HUES48 (cell line): ENCODE results near the gene ECSIT.
"Not testable (repeated sequence)": the region's sequence is repeated elsewhere in the genome, so short reads cannot be mapped to it uniquely, and the experiment has no call there.

Experiments
- H3K27ac ChIP-seq: one replicate; pipeline ENCODE4 v1.7.0; 2013; ENCODE audit warnings: low read depth, low read length, inconsistent platforms
- H3K27me3 ChIP-seq: 2 replicates; pipeline ENCODE4 v1.6.1; 2013; ENCODE audit warnings: mild to moderate bottlenecking, low read length; ENCODE audit not compliant: control insufficient read depth, insufficient read depth
- H3K36me3 ChIP-seq: 2 replicates; pipeline ENCODE4 v1.6.1; 2013; ENCODE audit warnings: low read length; ENCODE audit not compliant: control insufficient read depth, insufficient read depth
- H3K4me1 ChIP-seq: 2 replicates; pipeline ENCODE4 v1.6.1; 2013; ENCODE audit warnings: mild to moderate bottlenecking, low read length; ENCODE audit not compliant: control insufficient read depth, insufficient read depth
- H3K4me3 ChIP-seq: 2 replicates; pipeline ENCODE4 v1.5.1; 2013; ENCODE audit warnings: mild to moderate bottlenecking, low read depth, low read length
- H3K9ac ChIP-seq: 2 replicates; pipeline ENCODE4 v1.6.1; 2013; ENCODE audit warnings: mild to moderate bottlenecking, low read depth, low read length, moderate library complexity
- H3K9me3 ChIP-seq: 2 replicates; pipeline ENCODE4 v1.6.1; 2013; ENCODE audit warnings: low read length; ENCODE audit not compliant: control insufficient read depth, insufficient read depth

The ECSIT gene

DNA sequence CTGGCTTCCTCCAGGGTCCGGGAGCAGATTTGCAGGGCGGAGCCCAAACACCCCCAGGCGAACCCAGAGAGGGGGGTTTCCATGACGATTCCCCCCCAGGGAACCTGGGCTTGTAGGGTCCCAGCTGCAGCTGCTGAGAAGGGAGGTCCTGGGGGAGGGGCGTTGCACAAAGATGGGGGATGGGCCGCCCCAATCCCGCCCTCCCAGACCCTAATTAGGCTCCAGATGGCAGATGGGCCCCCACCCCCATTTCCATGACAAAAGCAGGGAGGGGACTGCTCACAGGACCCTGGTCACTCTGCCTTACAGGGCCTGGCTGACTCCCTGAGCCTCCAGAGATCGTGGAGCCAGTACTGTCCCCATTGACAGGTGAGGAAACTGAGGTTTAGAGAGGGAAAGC, 63.3 kb downstream of the ECSIT start:
- Histone ChIP-seq H3K27ac (no peak overlapping the region), H3K9me3 (no peaks in the 10 kb centered on the region), H3K4me3 (no peak overlapping the region), H3K4me1 (0 out of 2 replicates have a peak, but pooled peaks cover 2% of the 10 kb centered on the region), H3K27me3 (no peaks in the 10 kb centered on the region), H3K36me3 (no peaks in the 10 kb centered on the region), H3K9ac (no peak overlapping the region)

DNA sequence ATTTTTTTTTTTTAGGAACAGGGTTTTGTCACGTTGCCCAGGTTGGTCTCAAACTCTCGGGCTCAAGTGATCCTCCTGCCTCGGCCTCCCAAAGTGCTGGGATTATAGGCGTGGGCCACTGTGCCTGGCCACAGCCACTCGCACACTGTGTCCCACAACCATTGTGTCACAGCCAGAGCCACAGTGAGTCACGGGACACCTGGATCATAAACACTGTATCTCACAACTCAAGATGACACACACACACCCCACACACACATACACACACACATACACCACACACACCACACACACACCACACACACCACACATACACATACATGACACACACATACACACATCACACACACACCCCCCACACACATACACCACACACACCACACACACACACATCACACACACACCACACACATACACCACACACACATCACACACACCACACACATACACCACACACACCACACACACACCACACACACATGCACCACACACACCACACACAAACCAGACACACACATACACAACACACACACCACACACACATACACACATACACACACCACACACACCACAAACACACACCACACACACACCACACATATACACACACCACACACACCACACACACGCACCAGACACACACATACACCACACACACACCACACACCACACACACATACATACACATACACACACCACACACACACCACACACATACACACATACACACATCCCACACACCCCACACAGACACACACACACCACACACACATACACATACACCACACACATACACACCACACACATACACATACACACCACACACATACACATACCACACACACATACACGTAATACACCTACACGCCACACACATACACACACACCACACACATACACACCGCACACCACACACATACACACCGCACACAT, 64.3 kb downstream of the ECSIT start:
- H3K27ac ChIP-seq: no peak overlapping the region
- no peaks in the 10 kb centered on the region for H3K27me3 ChIP-seq

DNA sequence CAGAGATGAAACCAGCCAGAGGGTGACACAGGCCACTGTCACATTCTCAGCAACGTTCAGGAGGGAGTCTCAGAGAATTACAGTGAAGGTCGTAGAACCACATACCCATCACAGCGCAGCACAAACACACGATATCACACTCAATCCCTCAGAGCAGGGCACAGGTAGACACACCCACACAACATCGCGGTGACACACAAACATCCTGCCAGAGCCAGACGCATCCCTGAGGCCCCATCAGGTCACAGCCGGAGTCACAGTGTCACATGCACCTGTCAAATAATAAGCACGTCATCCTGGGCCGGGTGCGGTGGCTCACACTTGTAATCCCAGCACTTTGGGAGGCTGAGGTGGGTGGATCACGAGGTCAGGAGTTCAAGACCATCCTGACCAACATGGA, 65.5 kb downstream of the ECSIT start:
- Histone ChIP-seq H3K4me3 (no peak overlapping the region), H3K4me1 (0 out of 2 replicates have a peak, but pooled peaks cover 2% of the 10 kb centered on the region), H3K9ac (no peak overlapping the region), H3K36me3 (no peaks in the 10 kb centered on the region), H3K27ac (no peak overlapping the region), H3K27me3 (no peaks in the 10 kb centered on the region), H3K9me3 (no peaks in the 10 kb centered on the region)

More for the DNA sequence above, 64.3 kb downstream of the ECSIT start:
- no peaks in the 10 kb centered on the region for H3K9me3 ChIP-seq
- 0 out of 2 replicates have a peak, but pooled peaks cover 2% of the 10 kb centered on the region for H3K4me1 ChIP-seq
- no peak overlapping the region for H3K9ac ChIP-seq
- H3K4me3 ChIP-seq: no peak overlapping the region
- no peaks in the 10 kb centered on the region for H3K36me3 ChIP-seq

DNA sequence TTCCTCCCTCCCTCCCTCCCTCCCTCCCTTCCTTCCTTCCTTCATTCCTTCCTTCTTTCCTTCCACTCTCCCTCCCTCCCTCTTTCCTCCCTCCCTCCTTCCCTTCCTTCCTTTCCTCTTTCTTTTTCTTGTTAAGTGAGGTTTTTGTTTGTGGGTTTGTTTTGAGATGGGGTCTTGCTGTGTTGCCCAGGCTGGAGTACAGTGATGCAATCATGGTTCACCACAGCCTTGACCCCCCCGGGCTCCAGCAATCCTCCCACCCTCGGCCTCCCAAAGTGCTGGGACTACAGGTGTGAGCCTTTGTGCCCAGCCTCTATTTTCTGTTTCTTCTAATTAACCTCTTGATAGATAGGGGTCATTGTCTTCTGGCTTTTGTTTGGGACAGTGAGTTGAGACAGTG, 67.5 kb downstream of the ECSIT start:
- Histone ChIP-seq H3K4me3 (no peak overlapping the region), H3K27ac (no peak overlapping the region), H3K4me1 (peaks cover 6% of the 10 kb centered on the region; the same call in 1 of the 2 replicates), H3K9ac (no peak overlapping the region), H3K9me3 (no peaks in the 10 kb centered on the region), H3K27me3 (no peaks in the 10 kb centered on the region), H3K36me3 (no peaks in the 10 kb centered on the region)

DNA sequence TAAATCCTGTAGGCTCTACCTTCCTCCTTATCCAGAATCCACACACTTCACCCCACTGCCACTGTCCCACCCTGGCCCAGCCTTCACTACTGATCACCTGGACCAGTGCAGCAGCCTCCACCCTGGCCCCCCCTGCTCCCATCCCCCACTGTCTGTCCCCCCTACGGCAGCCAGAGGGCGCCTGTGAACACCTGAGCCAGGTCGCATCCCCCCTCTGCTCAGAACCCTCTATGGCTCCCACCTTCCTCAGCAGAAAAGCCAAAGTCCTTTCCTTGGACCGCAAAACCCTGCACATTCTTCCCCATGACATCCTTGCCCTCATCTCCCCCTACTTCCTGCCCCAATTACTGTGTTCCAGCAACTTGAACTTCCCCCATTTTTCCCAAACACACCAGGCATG, 68.7 kb downstream of the ECSIT start:
- Histone ChIP-seq H3K4me1 (peaks cover 4% of the 10 kb centered on the region; the same call in 1 of the 2 replicates), H3K27me3 (no peaks in the 10 kb centered on the region), H3K4me3 (no peak overlapping the region), H3K9me3 (no peaks in the 10 kb centered on the region), H3K36me3 (no peaks in the 10 kb centered on the region), H3K9ac (no peak overlapping the region), H3K27ac (no peak overlapping the region)

DNA sequence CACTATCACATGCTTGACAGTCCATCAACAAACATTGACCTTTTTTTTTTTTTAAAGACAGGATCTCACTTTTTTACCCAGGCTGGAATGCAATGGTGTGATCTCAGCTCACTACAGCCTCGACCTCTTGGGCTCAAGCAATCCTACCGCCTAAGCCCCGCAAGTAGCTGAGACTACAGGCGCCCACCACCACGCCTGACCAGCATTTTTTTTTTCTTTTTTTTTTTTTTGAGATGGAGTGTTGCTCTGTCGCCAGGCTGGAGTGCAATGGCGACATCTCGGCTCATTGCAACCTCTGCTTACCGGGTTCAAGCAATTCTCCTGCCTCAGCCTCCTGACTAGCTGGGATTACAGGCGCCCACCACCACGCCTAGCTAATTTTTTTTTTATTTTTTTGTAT, 70.0 kb downstream of the ECSIT start:
- H3K9me3 ChIP-seq, H3K27me3 ChIP-seq, H3K9ac ChIP-seq, H3K27ac ChIP-seq, H3K4me3 ChIP-seq, H3K4me1 ChIP-seq, H3K36me3 ChIP-seq: not testable (repeated sequence)

DNA sequence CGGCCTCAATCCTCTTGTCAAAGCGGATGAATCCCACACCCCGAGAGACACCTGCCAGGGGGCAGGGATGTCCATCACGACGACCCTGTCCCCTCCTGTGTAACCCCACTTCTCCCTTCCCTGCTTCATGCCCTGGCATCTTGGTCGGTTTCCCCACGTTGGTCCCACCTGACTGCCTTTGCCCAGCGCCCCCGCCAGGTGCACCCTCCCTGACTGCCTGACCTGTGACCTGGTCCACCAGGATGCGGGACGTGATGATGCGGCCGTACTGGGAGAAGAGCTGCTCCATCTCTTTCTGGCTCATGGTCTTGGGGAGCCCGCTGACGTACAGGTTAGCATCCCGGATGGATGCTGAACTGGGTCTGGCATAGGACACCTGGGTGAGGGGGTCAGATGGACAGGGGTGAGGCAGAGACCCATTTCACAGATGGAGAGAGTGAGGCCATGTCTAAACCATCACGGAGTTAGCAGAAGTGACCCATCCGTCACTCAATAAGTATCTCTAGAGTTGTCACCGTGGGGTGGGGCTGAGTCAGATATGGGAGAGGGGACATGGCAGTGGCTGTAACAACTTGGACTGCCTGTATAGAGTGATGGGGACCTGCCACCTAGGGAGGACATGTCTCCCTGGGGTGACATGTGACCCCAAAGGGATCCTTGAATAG, 70.6 kb downstream of the ECSIT start:
- no peaks in the 10 kb centered on the region for H3K9me3 ChIP-seq
- H3K36me3 ChIP-seq: no peaks in the 10 kb centered on the region
- no peaks in the 10 kb centered on the region for H3K27me3 ChIP-seq
- H3K4me1 ChIP-seq: peaks cover 6% of the 10 kb centered on the region; the same call in 1 of the 2 replicates
- H3K27ac ChIP-seq: no peak overlapping the region
- no peak overlapping the region for H3K4me3 ChIP-seq
- no peak overlapping the region for H3K9ac ChIP-seq

DNA sequence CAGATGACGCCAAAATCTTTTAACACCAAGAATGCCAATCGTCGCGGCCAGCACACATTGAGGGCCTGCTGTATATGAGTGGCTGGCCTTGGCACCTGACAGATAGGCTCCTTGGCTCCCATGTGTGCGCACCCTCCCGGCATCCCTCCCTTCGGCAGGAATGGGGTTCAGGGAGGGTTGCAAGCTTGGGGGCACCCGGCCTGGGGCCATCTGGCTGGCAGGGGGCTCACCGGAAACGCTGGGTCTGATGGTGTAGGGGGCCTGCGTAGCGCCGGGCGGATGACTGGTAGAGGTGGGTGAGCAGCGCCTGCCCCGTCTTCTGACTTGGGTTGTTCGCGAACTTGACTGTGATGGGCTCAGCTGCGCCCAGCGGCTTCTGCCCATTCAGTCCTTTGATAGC, 71.1 kb downstream of the ECSIT start:
- Histone ChIP-seq H3K36me3 (no peaks in the 10 kb centered on the region), H3K27me3 (no peaks in the 10 kb centered on the region), H3K27ac (no peak overlapping the region), H3K9me3 (no peaks in the 10 kb centered on the region), H3K4me1 (peaks cover 7% of the 10 kb centered on the region; the same call in 1 of the 2 replicates), H3K4me3 (no peak overlapping the region), H3K9ac (no peak overlapping the region)

DNA sequence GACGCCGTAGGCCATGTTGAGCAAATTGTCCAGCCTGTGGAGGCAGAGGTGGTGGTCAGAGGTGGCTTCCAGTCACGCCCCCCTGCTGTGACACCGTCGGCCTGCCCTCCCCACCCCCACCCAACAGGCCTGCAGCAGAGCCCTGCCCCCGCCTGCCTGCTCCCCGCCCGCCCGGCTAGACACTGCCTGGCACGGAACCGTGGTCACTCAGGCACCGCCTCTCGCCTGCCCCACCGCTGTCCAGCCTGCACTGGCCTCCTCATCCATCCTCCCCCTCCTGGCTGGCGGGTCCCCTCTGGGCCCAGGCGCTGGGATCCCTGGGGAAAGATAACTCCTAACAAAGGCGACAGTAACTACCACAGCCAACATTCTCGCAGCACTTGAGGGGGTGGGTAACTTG, 71.8 kb downstream of the ECSIT start:
- no peaks in the 10 kb centered on the region for H3K27me3 ChIP-seq
- H3K36me3 ChIP-seq: no peaks in the 10 kb centered on the region
- peaks cover 11% of the 10 kb centered on the region for H3K4me1 ChIP-seq
- H3K27ac ChIP-seq: no peak overlapping the region
- H3K9me3 ChIP-seq: no peaks in the 10 kb centered on the region
- no peak overlapping the region for H3K9ac ChIP-seq
- H3K4me3 ChIP-seq: no peak overlapping the region

DNA sequence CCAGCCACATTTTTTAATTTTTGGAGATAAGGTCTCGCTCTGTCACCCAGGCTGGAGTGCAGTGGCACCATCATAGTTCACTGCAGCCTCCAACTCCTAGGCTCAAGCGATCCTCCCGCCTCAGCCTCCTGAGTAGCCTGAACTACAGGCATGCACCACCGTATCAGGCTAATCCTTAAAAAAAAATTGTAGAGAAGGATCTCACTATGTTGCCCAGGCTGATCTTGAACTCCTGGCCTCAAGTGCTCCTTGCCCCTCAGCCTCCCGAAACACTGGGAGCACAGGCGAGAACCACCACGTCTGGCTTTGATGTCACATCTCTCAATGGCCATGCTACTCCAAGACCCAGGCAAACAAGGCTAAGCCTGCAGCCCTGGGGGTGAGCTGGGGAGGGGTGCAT, 72.3 kb downstream of the ECSIT start:
- Histone ChIP-seq H3K27ac (no peak overlapping the region), H3K9ac (no peak overlapping the region), H3K27me3 (no peaks in the 10 kb centered on the region), H3K4me1 (peaks cover 14% of the 10 kb centered on the region), H3K9me3 (no peaks in the 10 kb centered on the region), H3K4me3 (no peak overlapping the region), H3K36me3 (no peaks in the 10 kb centered on the region)
